ENCODE results near the gene MAGEA2B. TPM values are rescaled to one million over a fixed set of nuclear protein-coding genes. Genes with fewer than 3 reads are reported as not detected.
"Not testable (repeated sequence)": the region's sequence is repeated elsewhere in the genome, so short reads cannot be mapped to it uniquely, and the experiment has no call there.

MAGEA2B gene
- total and polyA plus RNA-seq, 7 experiments from 2014 or later: not detected

GRCh38 chrX:152761582-152761981 lies 47.2 kb downstream of the MAGEA2B start:
- H3K4me1 Mint-ChIP-seq; H3K36me3 Mint-ChIP-seq; H3K4me3 Mint-ChIP-seq; ATAC-seq; H3K27me3 ChIP-seq (ENCODE audit: control insufficient read depth in 2 of 2, insufficient read depth in 2 of 2, low read length in 2 of 2); H3K9me3 ChIP-seq (ENCODE audit: control insufficient read depth in 2 of 3, low read length in 3 of 3); H3K27ac ChIP-seq (ENCODE audit: low read depth, low read length); H3K27me3 Mint-ChIP-seq; H3K4me1 ChIP-seq (ENCODE audit: control insufficient read depth in 2 of 2, insufficient read depth in 2 of 2, low read length in 2 of 2); intact Hi-C loops (cut with micrococcal nuclease); H3K27ac Mint-ChIP-seq; H3K4me3 ChIP-seq (ENCODE audit: low read length); H3K9me3 Mint-ChIP-seq; CTCF ChIA-PET; DNase-seq; H3K36me3 ChIP-seq (ENCODE audit: control insufficient read depth in 2 of 3, insufficient read depth in 3 of 3, low read length in 3 of 3); POLR2A ChIA-PET: not testable (repeated sequence)

- H3K27ac Mint-ChIP-seq; intact Hi-C loops (cut with micrococcal nuclease); H3K36me3 Mint-ChIP-seq; DNase-seq; POLR2A ChIA-PET; H3K4me3 Mint-ChIP-seq; H3K4me3 ChIP-seq (ENCODE audit: low read length); H3K27me3 ChIP-seq (ENCODE audit: control insufficient read depth in 2 of 2, insufficient read depth in 2 of 2, low read length in 2 of 2); H3K27me3 Mint-ChIP-seq; ATAC-seq; CTCF ChIA-PET; H3K9me3 ChIP-seq (ENCODE audit: control insufficient read depth in 2 of 3, low read length in 3 of 3); H3K27ac ChIP-seq (ENCODE audit: low read depth, low read length); H3K36me3 ChIP-seq (ENCODE audit: control insufficient read depth in 2 of 3, insufficient read depth in 3 of 3, low read length in 3 of 3); H3K4me1 Mint-ChIP-seq; H3K4me1 ChIP-seq (ENCODE audit: control insufficient read depth in 2 of 2, insufficient read depth in 2 of 2, low read length in 2 of 2); H3K9me3 Mint-ChIP-seq: not testable (repeated sequence)
These were observed 52.1 kb downstream of the MAGEA2B start for GRCh38 chrX:152766562-152766961.

Other genes starting within 250 kb of the MAGEA2B start
- gene GABRQ, start 76.7 kb upstream of the MAGEA2B start, total RNA-seq: under 1 TPM in 1 of 5 experiments, not detected in 4; 0.07 TPM
- gene GABRQ, start 76.7 kb upstream of the MAGEA2B start, polyA plus RNA-seq: not detected
- not detected for gene MAGEA3, start 15.8 kb upstream of the MAGEA2B start, total RNA-seq
- not detected for gene MAGEA3, start 15.8 kb upstream of the MAGEA2B start, polyA plus RNA-seq
- not detected for gene CSAG2, start 5.4 kb upstream of the MAGEA2B start, total RNA-seq
- not detected for gene CSAG2, start 5.4 kb upstream of the MAGEA2B start, polyA plus RNA-seq
- not detected for gene CSAG1, start 19.1 kb downstream of the MAGEA2B start, total RNA-seq
- gene CSAG1, start 19.1 kb downstream of the MAGEA2B start, polyA plus RNA-seq: not detected
- not detected for gene MAGEA12, start 19.1 kb downstream of the MAGEA2B start, total RNA-seq
- not detected for gene MAGEA12, start 19.1 kb downstream of the MAGEA2B start, polyA plus RNA-seq
- gene MAGEA2, start 39.2 kb downstream of the MAGEA2B start, total RNA-seq: not detected
- gene MAGEA2, start 39.2 kb downstream of the MAGEA2B start, polyA plus RNA-seq: not detected
- gene CSAG3, start 44.6 kb downstream of the MAGEA2B start, total RNA-seq: 1 to 10 TPM in 1 of 5 experiments, not detected in 4; 8.3 TPM
- gene CSAG3, start 44.6 kb downstream of the MAGEA2B start, polyA plus RNA-seq: not detected
- not detected for gene MAGEA6, start 55.1 kb downstream of the MAGEA2B start, total RNA-seq
- gene MAGEA6, start 55.1 kb downstream of the MAGEA2B start, polyA plus RNA-seq: not detected
- gene CETN2, start 116.1 kb downstream of the MAGEA2B start, total RNA-seq: 10 to 100 TPM in 1 of 5 experiments, 1 to 10 TPM in 4; 7.0 to 10.9 (median 7.6) TPM
- 10 to 100 TPM; 27.0 to 28.2 TPM for gene CETN2, start 116.1 kb downstream of the MAGEA2B start, polyA plus RNA-seq
- gene NSDHL, start 116.4 kb downstream of the MAGEA2B start, total RNA-seq: 10 to 100 TPM in 1 of 5 experiments, 1 to 10 TPM in 4; 3.3 to 13.9 (median 7.2) TPM
- gene NSDHL, start 116.4 kb downstream of the MAGEA2B start, polyA plus RNA-seq: 10 to 100 TPM; 11.3 to 14.6 TPM
- 10 to 100 TPM in 1 of 5 experiments, 1 to 10 TPM in 3, under 1 TPM in 1; 0.58 to 16.0 (median 3.2) TPM for gene ZNF185, start 183.4 kb downstream of the MAGEA2B start, total RNA-seq
- gene ZNF185, start 183.4 kb downstream of the MAGEA2B start, polyA plus RNA-seq: 1 to 10 TPM; 2.0 to 4.6 TPM